Measurements from ENCODE around the gene CFL2. TPM values are rescaled to one million over a fixed set of nuclear protein-coding genes. Genes with fewer than 3 reads are reported as not detected.
A peak's percentile ranks its signal among the peaks of the same experiment; 100 is the strongest.

Gene CFL2
- total and polyA plus RNA-seq, 2 of the 13 experiments (the other 11 are each of a cell fraction or from before 2014, with no cell fraction given) = 114 to 158 TPM

DNA sequence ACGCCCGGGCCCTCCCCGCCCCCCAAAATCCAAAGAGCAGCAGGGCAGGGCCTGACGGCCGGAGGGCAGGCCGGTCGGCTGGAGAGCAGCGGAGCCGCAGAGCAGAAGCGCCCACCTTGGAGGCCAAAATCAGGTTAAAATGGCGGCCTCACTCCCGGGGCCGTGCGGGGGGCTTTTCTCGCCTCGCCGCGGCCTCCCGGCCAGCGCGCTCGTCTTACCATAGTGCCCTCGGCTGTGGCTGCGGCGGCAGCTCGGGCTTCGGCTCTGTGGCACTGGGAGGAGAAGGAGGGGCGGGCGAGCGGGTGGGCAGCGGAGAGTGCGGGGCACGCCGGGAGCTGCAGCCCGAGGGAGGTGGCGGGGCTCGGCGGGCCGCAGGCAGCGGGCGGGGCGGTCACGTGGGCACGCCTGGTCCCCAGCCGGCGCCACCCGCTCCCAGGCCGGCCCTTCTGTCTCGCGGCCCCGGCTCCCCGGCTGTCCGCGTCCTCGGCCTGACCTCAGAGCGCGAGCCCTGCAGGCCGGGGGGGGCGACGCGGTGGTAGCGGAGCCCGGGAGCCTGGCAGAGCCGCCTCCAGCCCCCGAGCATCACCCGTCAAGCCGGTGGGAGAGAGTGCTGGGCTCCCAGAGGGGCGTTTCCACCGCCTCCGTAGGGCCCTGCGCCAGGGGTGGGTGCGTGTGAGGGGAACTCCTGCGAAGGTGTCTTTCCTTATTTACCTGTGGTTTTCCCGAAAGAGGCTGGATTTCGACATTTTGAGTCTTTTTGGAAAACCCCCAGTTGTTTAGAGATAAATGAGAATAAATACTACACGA is at the start of gene CFL2 (continued):
- TF ChIP-seq, protein P1, sequence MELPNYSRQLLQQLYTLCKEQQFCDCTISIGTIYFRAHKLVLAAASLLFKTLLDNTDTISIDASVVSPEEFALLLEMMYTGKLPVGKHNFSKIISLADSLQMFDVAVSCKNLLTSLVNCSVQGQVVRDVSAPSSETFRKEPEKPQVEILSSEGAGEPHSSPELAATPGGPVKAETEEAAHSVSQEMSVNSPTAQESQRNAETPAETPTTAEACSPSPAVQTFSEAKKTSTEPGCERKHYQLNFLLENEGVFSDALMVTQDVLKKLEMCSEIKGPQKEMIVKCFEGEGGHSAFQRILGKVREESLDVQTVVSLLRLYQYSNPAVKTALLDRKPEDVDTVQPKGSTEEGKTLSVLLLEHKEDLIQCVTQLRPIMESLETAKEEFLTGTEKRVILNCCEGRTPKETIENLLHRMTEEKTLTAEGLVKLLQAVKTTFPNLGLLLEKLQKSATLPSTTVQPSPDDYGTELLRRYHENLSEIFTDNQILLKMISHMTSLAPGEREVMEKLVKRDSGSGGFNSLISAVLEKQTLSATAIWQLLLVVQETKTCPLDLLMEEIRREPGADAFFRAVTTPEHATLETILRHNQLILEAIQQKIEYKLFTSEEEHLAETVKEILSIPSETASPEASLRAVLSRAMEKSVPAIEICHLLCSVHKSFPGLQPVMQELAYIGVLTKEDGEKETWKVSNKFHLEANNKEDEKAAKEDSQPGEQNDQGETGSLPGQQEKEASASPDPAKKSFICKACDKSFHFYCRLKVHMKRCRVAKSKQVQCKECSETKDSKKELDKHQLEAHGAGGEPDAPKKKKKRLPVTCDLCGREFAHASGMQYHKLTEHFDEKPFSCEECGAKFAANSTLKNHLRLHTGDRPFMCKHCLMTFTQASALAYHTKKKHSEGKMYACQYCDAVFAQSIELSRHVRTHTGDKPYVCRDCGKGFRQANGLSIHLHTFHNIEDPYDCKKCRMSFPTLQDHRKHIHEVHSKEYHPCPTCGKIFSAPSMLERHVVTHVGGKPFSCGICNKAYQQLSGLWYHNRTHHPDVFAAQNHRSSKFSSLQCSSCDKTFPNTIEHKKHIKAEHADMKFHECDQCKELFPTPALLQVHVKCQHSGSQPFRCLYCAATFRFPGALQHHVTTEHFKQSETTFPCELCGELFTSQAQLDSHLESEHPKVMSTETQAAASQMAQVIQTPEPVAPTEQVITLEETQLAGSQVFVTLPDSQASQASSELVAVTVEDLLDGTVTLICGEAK (IDR thresholded peaks at IDR 0.05) = no peak
- TF ChIP-seq, protein P1 (CRISPR knock-in tag; IDR thresholded peaks at IDR 0.05) = peak; percentile 96
- TF ChIP-seq GATAD1 (CRISPR knock-in tag; IDR thresholded peaks at IDR 0.05) (peak; percentile 77), MEIS2 (CRISPR knock-in tag; IDR thresholded peaks at IDR 0.05) (peak; percentile 95), ZNF781 (CRISPR knock-in tag; IDR thresholded peaks at IDR 0.05; ENCODE audit: borderline replicate concordance, not compliant biosample characterization) (peak; percentile 35), MAFF (IDR thresholded peaks at IDR 0.05; ENCODE audit: low read depth, low read length) (no peak), NFIC (IDR thresholded peaks at IDR 0.05; ENCODE audit: low read length) (no peak), ZNF260 (CRISPR knock-in tag; IDR thresholded peaks at IDR 0.05; ENCODE audit: borderline replicate concordance, low read depth) (no peak), RBAK (CRISPR knock-in tag; IDR thresholded peaks at IDR 0.05) (no peak)
- TF ChIP-seq, protein P2, sequence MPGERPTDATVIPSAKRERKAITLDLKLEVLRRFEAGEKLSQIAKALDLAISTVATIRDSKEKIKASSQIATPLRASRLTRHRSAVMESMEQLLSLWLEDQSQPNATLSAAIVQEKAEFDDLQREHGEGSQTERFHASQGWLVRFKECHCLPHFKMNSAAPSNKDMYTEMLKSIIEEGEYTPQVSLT (CRISPR knock-in tag; IDR thresholded peaks at IDR 0.05; ENCODE audit: borderline replicate concordance, low read depth) = no peak; the same call in 1 of the 2 replicates
- TF ChIP-seq, protein P3, sequence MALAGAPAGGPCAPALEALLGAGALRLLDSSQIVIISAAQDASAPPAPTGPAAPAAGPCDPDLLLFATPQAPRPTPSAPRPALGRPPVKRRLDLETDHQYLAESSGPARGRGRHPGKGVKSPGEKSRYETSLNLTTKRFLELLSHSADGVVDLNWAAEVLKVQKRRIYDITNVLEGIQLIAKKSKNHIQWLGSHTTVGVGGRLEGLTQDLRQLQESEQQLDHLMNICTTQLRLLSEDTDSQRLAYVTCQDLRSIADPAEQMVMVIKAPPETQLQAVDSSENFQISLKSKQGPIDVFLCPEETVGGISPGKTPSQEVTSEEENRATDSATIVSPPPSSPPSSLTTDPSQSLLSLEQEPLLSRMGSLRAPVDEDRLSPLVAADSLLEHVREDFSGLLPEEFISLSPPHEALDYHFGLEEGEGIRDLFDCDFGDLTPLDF (CRISPR knock-in tag; IDR thresholded peaks at IDR 0.05) = peak; percentile 58
- TF ChIP-seq, protein P4, sequence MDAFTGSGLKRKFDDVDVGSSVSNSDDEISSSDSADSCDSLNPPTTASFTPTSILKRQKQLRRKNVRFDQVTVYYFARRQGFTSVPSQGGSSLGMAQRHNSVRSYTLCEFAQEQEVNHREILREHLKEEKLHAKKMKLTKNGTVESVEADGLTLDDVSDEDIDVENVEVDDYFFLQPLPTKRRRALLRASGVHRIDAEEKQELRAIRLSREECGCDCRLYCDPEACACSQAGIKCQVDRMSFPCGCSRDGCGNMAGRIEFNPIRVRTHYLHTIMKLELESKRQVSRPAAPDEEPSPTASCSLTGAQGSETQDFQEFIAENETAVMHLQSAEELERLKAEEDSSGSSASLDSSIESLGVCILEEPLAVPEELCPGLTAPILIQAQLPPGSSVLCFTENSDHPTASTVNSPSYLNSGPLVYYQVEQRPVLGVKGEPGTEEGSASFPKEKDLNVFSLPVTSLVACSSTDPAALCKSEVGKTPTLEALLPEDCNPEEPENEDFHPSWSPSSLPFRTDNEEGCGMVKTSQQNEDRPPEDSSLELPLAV (CRISPR knock-in tag; conservative IDR thresholded peaks at IDR 0.05; ENCODE audit: low read depth) = no peak
- TF ChIP-seq, protein P5, sequence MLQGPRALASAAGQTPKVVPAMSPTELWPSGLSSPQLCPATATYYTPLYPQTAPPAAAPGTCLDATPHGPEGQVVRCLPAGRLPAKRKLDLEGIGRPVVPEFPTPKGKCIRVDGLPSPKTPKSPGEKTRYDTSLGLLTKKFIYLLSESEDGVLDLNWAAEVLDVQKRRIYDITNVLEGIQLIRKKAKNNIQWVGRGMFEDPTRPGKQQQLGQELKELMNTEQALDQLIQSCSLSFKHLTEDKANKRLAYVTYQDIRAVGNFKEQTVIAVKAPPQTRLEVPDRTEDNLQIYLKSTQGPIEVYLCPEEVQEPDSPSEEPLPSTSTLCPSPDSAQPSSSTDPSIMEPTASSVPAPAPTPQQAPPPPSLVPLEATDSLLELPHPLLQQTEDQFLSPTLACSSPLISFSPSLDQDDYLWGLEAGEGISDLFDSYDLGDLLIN (CRISPR knock-in tag; IDR thresholded peaks at IDR 0.05; ENCODE audit: borderline replicate concordance) = peak; percentile 71; the same call in 1 of the 2 replicates
- TF ChIP-seq, protein P6, sequence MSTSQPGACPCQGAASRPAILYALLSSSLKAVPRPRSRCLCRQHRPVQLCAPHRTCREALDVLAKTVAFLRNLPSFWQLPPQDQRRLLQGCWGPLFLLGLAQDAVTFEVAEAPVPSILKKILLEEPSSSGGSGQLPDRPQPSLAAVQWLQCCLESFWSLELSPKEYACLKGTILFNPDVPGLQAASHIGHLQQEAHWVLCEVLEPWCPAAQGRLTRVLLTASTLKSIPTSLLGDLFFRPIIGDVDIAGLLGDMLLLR (CRISPR knock-in tag; IDR thresholded peaks at IDR 0.05) = peak; percentile 94

Data from HepG2 (cell line).